Astrocyte of the cerebellum (primary cell): ENCODE results near the gene C10orf90.

Experiments used
- DNase-seq: peaks from one replicate; pipeline ENCODE4 v3.0.0-alpha.2; 2011; ENCODE audit warnings: low read depth
- H3K4me3 ChIP-seq: 2 replicates; pipeline ENCODE4 v1.5.1; 2011; ENCODE audit warnings: mild to moderate bottlenecking, low read depth, low read length, moderate library complexity
- in situ Hi-C: cut with HindIII; loops from 2 replicates; pipeline ENCODE4 v1.10.0; 2017; ENCODE audit warnings: low sequenced_read_pairs
- TF ChIP-seq, protein P1 (sequence below): IDR thresholded peaks from 2 replicates; pipeline ENCODE4 v1.5.1; 2012; ENCODE audit warnings: low read length, low read depth, moderate library complexity, mild to moderate bottlenecking; ENCODE audit errors: missing control alignments

The C10orf90 gene

GRCh38 chr10:126454045-126454751 lies 216.3 kb downstream of the C10orf90 start:
- TF ChIP-seq, protein P1, sequence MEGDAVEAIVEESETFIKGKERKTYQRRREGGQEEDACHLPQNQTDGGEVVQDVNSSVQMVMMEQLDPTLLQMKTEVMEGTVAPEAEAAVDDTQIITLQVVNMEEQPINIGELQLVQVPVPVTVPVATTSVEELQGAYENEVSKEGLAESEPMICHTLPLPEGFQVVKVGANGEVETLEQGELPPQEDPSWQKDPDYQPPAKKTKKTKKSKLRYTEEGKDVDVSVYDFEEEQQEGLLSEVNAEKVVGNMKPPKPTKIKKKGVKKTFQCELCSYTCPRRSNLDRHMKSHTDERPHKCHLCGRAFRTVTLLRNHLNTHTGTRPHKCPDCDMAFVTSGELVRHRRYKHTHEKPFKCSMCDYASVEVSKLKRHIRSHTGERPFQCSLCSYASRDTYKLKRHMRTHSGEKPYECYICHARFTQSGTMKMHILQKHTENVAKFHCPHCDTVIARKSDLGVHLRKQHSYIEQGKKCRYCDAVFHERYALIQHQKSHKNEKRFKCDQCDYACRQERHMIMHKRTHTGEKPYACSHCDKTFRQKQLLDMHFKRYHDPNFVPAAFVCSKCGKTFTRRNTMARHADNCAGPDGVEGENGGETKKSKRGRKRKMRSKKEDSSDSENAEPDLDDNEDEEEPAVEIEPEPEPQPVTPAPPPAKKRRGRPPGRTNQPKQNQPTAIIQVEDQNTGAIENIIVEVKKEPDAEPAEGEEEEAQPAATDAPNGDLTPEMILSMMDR = no peak
- no peak overlapping the region for H3K4me3 ChIP-seq
- in situ Hi-C loops = no loop called here
- DNase-seq = no peak

DNA sequence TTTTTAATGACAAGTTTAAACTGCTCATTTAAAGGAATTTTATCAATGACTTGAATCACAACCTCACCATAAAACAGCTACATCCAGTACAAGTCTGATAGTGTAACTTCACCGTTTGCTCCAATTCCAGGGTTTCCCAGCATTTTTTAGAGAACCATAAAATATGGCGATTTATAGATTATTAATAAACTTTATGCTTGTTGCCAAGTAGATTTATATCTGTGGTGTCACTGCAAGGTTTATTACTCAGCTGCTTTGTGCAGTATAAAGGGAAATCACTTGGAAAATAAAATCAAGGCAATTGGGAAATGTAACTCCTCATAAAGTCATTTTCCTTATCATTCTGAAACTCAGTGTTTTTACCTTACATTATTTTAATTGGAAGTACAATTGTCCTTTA lies 218.2 kb downstream of the C10orf90 start:
- in situ Hi-C loops = no loop called here
- DNase-seq = no peak
- TF ChIP-seq, protein P1 = no peak
- H3K4me3 ChIP-seq = no peak overlapping the region

GRCh38 chr10:126448091-126448490 lies 222.4 kb downstream of the C10orf90 start:
- no peak for DNase-seq
- TF ChIP-seq, protein P1 = no peak
- in situ Hi-C loops = no loop called here
- no peak overlapping the region for H3K4me3 ChIP-seq

GRCh38 chr10:126439942-126440341 lies 230.6 kb downstream of the C10orf90 start:
- in situ Hi-C loops = no loop called here
- no peak for DNase-seq
- TF ChIP-seq, protein P1 = no peak
- H3K4me3 ChIP-seq = no peak overlapping the region

GRCh38 chr10:126438407-126438783 lies 232.1 kb downstream of the C10orf90 start:
- TF ChIP-seq, protein P1 = no peak
- DNase-seq = no peak
- in situ Hi-C loops = no loop called here
- no peak overlapping the region for H3K4me3 ChIP-seq

DNA sequence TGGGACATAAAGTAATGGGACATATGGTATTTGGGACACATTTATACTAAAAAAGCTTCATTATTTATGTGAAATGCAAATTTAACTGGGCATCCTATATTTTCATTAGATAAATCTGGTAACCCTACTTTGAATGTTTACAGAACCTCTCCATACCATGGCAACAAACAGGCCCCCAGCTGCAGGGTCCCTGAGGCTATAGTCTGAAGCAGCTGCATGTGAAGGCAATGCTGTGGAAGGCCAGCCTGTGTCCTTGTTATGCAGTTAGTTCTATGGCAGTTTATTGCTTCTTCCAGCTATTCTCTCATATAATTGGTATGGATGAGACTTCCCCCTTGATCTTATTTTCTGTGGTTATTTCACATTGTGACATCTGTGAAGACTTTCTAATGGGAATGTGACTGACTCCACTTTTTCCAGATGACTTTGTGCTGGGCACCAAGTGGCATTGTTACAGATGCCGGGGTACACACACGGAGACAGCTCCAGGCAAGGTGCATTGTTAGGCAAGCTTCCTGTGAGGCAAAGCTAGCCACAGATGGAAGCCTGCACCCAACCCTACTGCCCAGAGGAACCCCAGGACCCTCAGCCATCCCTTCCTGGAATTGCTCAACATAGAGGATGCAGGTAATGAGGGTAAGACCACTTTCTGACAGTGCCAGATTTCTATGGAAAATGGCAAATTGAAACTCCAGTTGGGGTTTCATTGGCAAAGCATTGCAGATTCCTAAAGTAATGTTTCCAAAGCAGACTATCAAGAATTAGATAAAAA lies 232.7 kb downstream of the C10orf90 start:
- TF ChIP-seq, protein P1 = no peak
- H3K4me3 ChIP-seq = no peak overlapping the region
- in situ Hi-C loops = no loop called here
- no peak for DNase-seq
